Calu3 (cell line): ENCODE measurements around the gene UVRAG. TPM values are rescaled to one million over a fixed set of nuclear protein-coding genes. Genes with fewer than 3 reads are reported as not detected.

Experiments used
- BruUV-seq: library from RNA; stranded (reverse); fragments of 400-500 nt; replicated peaks from 2 replicates; lab custom pipeline; 2021; lab: Mats Ljungman, UMichigan
- CTCF ChIA-PET: fragments of 300-600 bp; sonication (Branson Sonifier 250); formaldehyde crosslinking; loops from one replicate; lab custom pipeline; 2022; ENCODE audit warnings: antibody characterized with exemption; lab: Charles Lee
- DNase-seq: peaks from one replicate; pipeline ENCODE4 v3.0.0; 2022
- H3K27ac Mint-ChIP-seq: one replicate; pipeline ENCODE4 v1.8.0; 2022; ENCODE audit warnings: mixed read lengths; ENCODE audit not compliant: unreplicated experiment
- H3K27me3 Mint-ChIP-seq: one replicate; pipeline ENCODE4 v1.8.0; 2022; ENCODE audit warnings: mixed read lengths; ENCODE audit not compliant: unreplicated experiment
- H3K36me3 Mint-ChIP-seq: one replicate; pipeline ENCODE4 v1.8.0; 2022; ENCODE audit warnings: mild to moderate bottlenecking, moderate library complexity, mixed read lengths; ENCODE audit not compliant: insufficient read depth, unreplicated experiment
- H3K4me1 Mint-ChIP-seq: one replicate; pipeline ENCODE4 v1.8.0; 2022; ENCODE audit warnings: mild to moderate bottlenecking, low read depth, mixed read lengths; ENCODE audit not compliant: unreplicated experiment
- H3K4me3 Mint-ChIP-seq: one replicate; pipeline ENCODE4 v1.8.0; 2022; ENCODE audit warnings: mild to moderate bottlenecking, low read depth, moderate library complexity, mixed read lengths; ENCODE audit not compliant: unreplicated experiment
- H3K9me3 Mint-ChIP-seq: one replicate; pipeline ENCODE4 v1.8.0; 2022; ENCODE audit warnings: low read depth, mixed read lengths; ENCODE audit not compliant: unreplicated experiment
- intact Hi-C: fragments of 100-400 bp; cut with micrococcal nuclease; formaldehyde crosslinking; loops from one replicate; pipeline ENCODE4 v1.10.0; 2022; ENCODE audit not compliant: unreplicated experiment
- total RNA-seq: library from RNA; stranded (reverse); gene quantifications from 2 replicates; pipeline ENCODE4 v1.2.3, GENCODE V29; 2022
- TF ChIP-seq, protein P1 (sequence below): fragments of 200-600 bp; IDR thresholded peaks from one replicate; pipeline ENCODE4 v1.8.0; 2022; ENCODE audit warnings: antibody characterized with exemption; ENCODE audit not compliant: unreplicated experiment

Gene UVRAG
- total RNA-seq, 1 experiment from 2014 or later = 18.5 TPM

DNA sequence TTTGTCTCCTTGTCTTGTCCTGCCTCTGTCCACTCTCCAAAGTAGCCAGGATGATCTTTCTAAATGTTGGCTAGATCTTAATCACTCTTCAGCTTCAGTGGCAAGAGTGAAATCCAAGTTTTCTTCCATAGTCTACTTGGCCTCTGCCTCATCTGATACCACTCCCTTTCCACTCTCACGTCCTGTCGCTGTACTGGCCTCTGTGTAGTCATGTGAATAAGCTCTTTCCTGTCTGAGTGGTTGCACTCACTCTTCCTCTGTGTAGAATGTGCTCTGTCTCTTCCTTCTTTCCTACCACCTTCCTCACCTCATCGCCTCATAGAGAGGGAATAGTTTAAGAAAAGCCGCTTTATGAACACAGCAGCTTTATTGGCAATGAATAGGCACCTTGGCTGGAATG is 304.8 kb downstream of the UVRAG start:
- TF ChIP-seq, protein P1, sequence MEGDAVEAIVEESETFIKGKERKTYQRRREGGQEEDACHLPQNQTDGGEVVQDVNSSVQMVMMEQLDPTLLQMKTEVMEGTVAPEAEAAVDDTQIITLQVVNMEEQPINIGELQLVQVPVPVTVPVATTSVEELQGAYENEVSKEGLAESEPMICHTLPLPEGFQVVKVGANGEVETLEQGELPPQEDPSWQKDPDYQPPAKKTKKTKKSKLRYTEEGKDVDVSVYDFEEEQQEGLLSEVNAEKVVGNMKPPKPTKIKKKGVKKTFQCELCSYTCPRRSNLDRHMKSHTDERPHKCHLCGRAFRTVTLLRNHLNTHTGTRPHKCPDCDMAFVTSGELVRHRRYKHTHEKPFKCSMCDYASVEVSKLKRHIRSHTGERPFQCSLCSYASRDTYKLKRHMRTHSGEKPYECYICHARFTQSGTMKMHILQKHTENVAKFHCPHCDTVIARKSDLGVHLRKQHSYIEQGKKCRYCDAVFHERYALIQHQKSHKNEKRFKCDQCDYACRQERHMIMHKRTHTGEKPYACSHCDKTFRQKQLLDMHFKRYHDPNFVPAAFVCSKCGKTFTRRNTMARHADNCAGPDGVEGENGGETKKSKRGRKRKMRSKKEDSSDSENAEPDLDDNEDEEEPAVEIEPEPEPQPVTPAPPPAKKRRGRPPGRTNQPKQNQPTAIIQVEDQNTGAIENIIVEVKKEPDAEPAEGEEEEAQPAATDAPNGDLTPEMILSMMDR = no peak
- H3K27ac Mint-ChIP-seq = no peak overlapping the region
- intact Hi-C loops = no loop called here

DNA sequence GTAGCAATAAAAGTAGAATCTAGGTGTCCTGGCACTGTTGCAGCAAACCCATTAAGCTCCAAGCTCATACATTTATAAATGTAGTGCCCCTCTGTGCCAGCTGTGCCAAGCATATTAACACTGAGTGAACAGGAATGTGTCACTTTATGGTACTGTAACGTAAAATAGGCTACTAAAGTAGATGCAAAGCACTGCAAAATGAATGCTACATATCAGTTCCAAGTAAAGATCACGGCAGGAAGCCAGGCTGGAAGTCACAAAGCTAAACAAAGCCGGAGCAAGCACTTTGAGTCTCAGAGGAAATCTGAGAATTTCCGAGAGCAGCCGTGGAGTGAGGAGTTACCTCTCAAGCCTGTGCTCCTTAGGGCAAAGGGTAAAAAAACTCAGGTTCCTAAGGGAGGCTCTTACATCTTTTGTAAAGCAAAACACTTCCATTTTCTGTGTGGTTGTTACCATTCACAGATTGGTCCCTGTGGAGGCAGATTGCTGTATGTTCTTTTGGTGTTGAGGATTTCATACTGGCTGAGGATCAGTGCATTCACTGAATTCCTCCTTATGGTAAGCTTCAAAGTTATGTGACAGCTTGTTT is 305.6 kb downstream of the UVRAG start:
- CTCF ChIA-PET = no interaction called here
- BruUV-seq = no TSS peak
- TF ChIP-seq, protein P1 = no peak
- Mint-ChIP-seq H3K4me3 (no peak overlapping the region), H3K27me3 (no peaks in the 10 kb centered on the region), H3K27ac (no peak overlapping the region), H3K4me1 (no peaks in the 10 kb centered on the region), H3K36me3 (no peaks in the 10 kb centered on the region), H3K9me3 (no peaks in the 10 kb centered on the region)
- intact Hi-C loops = no loop called here
- no peak for DNase-seq

More for the DNA sequence above, 304.8 kb downstream of the UVRAG start:
- no peak for DNase-seq
- Mint-ChIP-seq H3K4me3 (no peak overlapping the region), H3K4me1 (no peaks in the 10 kb centered on the region), H3K36me3 (no peaks in the 10 kb centered on the region), H3K9me3 (no peaks in the 10 kb centered on the region), H3K27me3 (no peaks in the 10 kb centered on the region)
- CTCF ChIA-PET = no interaction called here
- BruUV-seq = no TSS peak

DNA sequence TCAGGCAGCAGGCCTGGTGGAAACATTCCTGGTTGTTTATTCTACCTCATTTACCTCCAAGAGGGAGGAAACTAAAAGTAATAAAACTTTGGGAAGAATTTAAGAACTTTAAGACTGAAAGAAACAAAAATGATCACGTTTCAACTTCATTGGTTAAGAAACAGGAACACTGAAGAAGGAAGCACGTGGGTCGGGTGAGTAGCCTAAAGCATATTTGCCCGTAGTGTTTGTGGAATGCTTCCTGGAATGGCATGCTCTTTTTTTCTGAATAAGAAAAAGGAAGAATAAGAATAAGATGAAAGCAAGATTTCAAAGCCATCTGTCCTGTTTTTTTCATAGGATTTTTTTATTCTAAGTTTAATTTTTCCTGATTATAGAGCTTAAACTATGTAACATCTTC is 308.2 kb downstream of the UVRAG start:
- H3K9me3 Mint-ChIP-seq = no peaks in the 10 kb centered on the region
- H3K36me3 Mint-ChIP-seq = peaks cover 5% of the 10 kb centered on the region
- BruUV-seq = no TSS peak
- H3K27ac Mint-ChIP-seq = no peak overlapping the region
- CTCF ChIA-PET = no interaction called here
- TF ChIP-seq, protein P1 = no peak
- H3K4me1 Mint-ChIP-seq = peaks cover 8% of the 10 kb centered on the region
- DNase-seq = no peak
- intact Hi-C loops = no loop called here
- no peaks in the 10 kb centered on the region for H3K27me3 Mint-ChIP-seq
- H3K4me3 Mint-ChIP-seq = no peak overlapping the region

DNA sequence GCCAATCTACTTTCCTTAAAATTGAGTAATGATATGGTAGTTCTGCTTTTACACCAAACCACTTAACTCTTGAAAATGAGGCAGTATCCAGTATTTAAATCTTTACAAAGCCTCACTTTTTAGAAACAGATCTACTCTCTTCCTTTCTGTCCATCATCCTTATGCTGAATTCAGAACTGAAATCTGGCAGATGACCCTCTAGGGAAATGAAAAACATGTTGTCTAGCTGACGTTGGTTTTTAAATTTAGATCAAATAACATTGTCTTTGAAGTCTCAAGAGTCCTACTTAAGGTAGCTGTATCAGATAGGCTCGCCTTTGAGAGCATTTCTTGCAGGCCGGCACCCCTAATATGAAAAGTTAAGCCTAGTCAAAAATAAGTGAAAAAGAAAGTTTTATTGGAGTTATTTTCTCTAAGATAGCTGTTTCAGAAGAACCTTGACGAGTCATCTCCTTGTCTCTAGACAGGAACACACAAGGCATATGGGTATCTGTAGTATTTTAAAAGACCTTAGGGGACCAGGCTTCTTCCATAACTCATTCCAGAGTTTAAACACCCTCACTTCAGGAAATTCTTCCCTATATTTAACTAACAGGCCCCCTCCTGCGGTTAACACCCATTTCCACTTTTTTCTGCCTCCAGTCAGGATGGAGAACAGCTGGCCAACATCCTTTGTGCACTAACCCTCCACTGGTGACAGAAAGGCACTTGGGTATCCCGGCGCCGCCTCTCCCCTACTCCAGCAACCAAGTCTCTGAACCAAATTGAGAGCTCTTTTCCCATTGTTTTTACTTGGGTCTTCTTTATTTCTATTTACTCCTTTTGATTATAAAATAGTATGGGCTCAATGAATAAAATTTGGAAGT is 310.1 kb downstream of the UVRAG start:
- no peaks in the 10 kb centered on the region for H3K9me3 Mint-ChIP-seq
- intact Hi-C loops = no loop called here
- CTCF ChIA-PET = no interaction called here
- H3K27me3 Mint-ChIP-seq = no peaks in the 10 kb centered on the region
- peaks cover 5% of the 10 kb centered on the region for H3K36me3 Mint-ChIP-seq
- no peak overlapping the region for H3K27ac Mint-ChIP-seq
- BruUV-seq = no TSS peak
- peaks cover 8% of the 10 kb centered on the region for H3K4me1 Mint-ChIP-seq
- TF ChIP-seq, protein P1 = no peak
- no peak for DNase-seq
- no peak overlapping the region for H3K4me3 Mint-ChIP-seq
